GM23248 (cell line): ENCODE measurements around the gene TRMT2A. TPM values are rescaled to one million over a fixed set of nuclear protein-coding genes. Genes with fewer than 3 reads are reported as not detected.

Experiments
- DNase-seq: peaks from one replicate; pipeline ENCODE4 v3.0.0-alpha.2; 2015
- H2AFZ ChIP-seq: fragments of 200-600 bp; sonication (generic); 2 replicates; pipeline ENCODE4 v1.6.1; 2016; ENCODE audit warnings: antibody characterized with exemption
- H3F3A ChIP-seq: fragments of 200-600 bp; sonication (generic); 2 replicates; pipeline ENCODE4 v1.6.1; 2016; ENCODE audit warnings: mild to moderate bottlenecking, antibody characterized with exemption, mixed run types; ENCODE audit not compliant: insufficient read depth
- H3K27ac ChIP-seq: fragments of 200-600 bp; sonication (generic); 2 replicates; pipeline ENCODE4 v1.5.1; 2016; ENCODE audit warnings: mild to moderate bottlenecking
- H3K27me3 ChIP-seq: fragments of 200-600 bp; sonication (generic); replicated peaks from 2 replicates; pipeline ENCODE4 v1.6.1; 2016; ENCODE audit warnings: mild to moderate bottlenecking; ENCODE audit not compliant: insufficient read depth
- H3K36me3 ChIP-seq: fragments of 200-600 bp; sonication (generic); 2 replicates; pipeline ENCODE4 v1.6.1; 2016; ENCODE audit warnings: low read depth, mild to moderate bottlenecking
- H3K4me1 ChIP-seq: fragments of 200-600 bp; sonication (generic); 2 replicates; pipeline ENCODE4 v1.6.1; 2016; ENCODE audit warnings: mild to moderate bottlenecking; ENCODE audit not compliant: insufficient read depth
- H3K4me2 ChIP-seq: fragments of 200-600 bp; sonication (generic); one replicate; pipeline ENCODE4 v1.6.1; 2016; ENCODE audit warnings: mild to moderate bottlenecking; ENCODE audit not compliant: unreplicated experiment
- H3K4me3 ChIP-seq: fragments of 200-600 bp; sonication (generic); 2 replicates; pipeline ENCODE4 v1.5.1; 2016; ENCODE audit warnings: mild to moderate bottlenecking
- H3K79me2 ChIP-seq: fragments of 200-600 bp; sonication (generic); 2 replicates; pipeline ENCODE4 v1.6.1; 2016; ENCODE audit warnings: mild to moderate bottlenecking; ENCODE audit not compliant: insufficient read depth
- H3K9ac ChIP-seq: fragments of 200-600 bp; sonication (generic); 2 replicates; pipeline ENCODE4 v1.6.1; 2016; ENCODE audit warnings: mild to moderate bottlenecking
- H3K9me2 ChIP-seq: fragments of 200-600 bp; sonication (generic); 2 replicates; pipeline ENCODE4 v1.6.1; 2016; ENCODE audit warnings: mixed run types, mild to moderate bottlenecking, moderate library complexity; ENCODE audit not compliant: insufficient read depth
- H3K9me3 ChIP-seq: fragments of 200-600 bp; sonication (generic); one replicate; pipeline ENCODE4 v1.6.1; 2017; ENCODE audit warnings: low read depth
- H4K20me1 ChIP-seq: fragments of 200-600 bp; sonication (generic); 2 replicates; pipeline ENCODE4 v1.6.0; 2016; ENCODE audit not compliant: insufficient read depth
- EZH2 ChIP-seq: fragments of 200-600 bp; sonication (generic); IDR thresholded peaks from 2 replicates; pipeline ENCODE4 v1.6.1; 2018; ENCODE audit warnings: antibody characterized with exemption, mild to moderate bottlenecking; ENCODE audit not compliant: insufficient read depth, poor library complexity, severe bottlenecking
- EZH2phosphoT487 ChIP-seq: fragments of 200-600 bp; sonication (generic); IDR thresholded peaks from 2 replicates; pipeline ENCODE4 v1.6.1; 2018; ENCODE audit warnings: antibody characterized with exemption, moderate library complexity, mild to moderate bottlenecking, low read depth; ENCODE audit not compliant: insufficient read depth
- WGBS, 2 experiments: methylation state at CpG; one replicate each; pipeline ENCODE4 v1.1.6; 2015 to 2017; ENCODE audit warnings: low lambda C conversion rate in 2 of 2, low coverage in 1 of 2; ENCODE audit errors: missing lambda C conversion rate in 2 of 2; 5-methylcytosine and 5-hydroxymethylcytosine counted together
- in situ Hi-C: fragments of 300-500 bp; cut with MboI; formaldehyde crosslinking; loops from 2 replicates; pipeline ENCODE4 v1.15.0; 2020
- microRNA counts: library from miRNA; unstranded; fragments of <30 nt; microRNA quantifications from one replicate; lab custom pipeline; 2016
- microRNA-seq: library from miRNA; unstranded; fragments of <30 nt; microRNA quantifications from one replicate; pipeline ENCODE4, GENCODE V29; 2016; ENCODE audit warnings: borderline number of aligned reads
- polyA plus RNA-seq: library from polyadenylated mRNA; unstranded; fragments of >200 nt; fragmentation: Nextera tagmentation; extraction: Ambion mirVana; gene quantifications from 2 replicates; pipeline ENCODE4 v1.2.1, GENCODE V29; 2016
- small RNA-seq: library from RNA; depleted of rRNA; stranded (forward); fragments of <200 nt; gene quantifications from one replicate; pipeline ENCODE3, GENCODE V24; 2014; ENCODE audit warnings: low read depth, low replicate concordance
- total RNA-seq: library from RNA; depleted of rRNA; stranded (reverse); fragments of >200 nt; shearing (Covaris generic); gene quantifications from 2 replicates; pipeline ENCODE4 v1.2.3, GENCODE V29; 2014; rRNA removed

Gene TRMT2A
- total and polyA plus RNA-seq, 2 experiments from 2014 or later = 42.2 to 72.0 TPM

- H3K79me2 ChIP-seq = no peaks in the 10 kb centered on the region
- DNase-seq = no peak
- no peaks in the 10 kb centered on the region for H3K27me3 ChIP-seq
- WGBS, 2 experiments = 86 to 88% methylated on average over 27 of the region's 27 CpGs
- H3F3A ChIP-seq = no peaks in the 10 kb centered on the region
- H3K9me2 ChIP-seq = no peaks in the 10 kb centered on the region
- H3K9ac ChIP-seq = no peak overlapping the region
- H3K9me3 ChIP-seq = no peaks in the 10 kb centered on the region
- no peaks in the 10 kb centered on the region for H3K4me1 ChIP-seq
- H3K36me3 ChIP-seq = no peaks in the 10 kb centered on the region
- H3K27ac ChIP-seq = no peak overlapping the region
- no peak overlapping the region for H3K4me2 ChIP-seq
- H4K20me1 ChIP-seq = no peaks in the 10 kb centered on the region
- H2AFZ ChIP-seq = no peak overlapping the region
- TF ChIP-seq EZH2phosphoT487 (no peak), EZH2 (no peak)
- in situ Hi-C loops = no loop called here
- no peak overlapping the region for H3K4me3 ChIP-seq
Measured at GRCh38 chr22:20063271-20064139, 53.5 kb downstream of the TRMT2A start.

DNA sequence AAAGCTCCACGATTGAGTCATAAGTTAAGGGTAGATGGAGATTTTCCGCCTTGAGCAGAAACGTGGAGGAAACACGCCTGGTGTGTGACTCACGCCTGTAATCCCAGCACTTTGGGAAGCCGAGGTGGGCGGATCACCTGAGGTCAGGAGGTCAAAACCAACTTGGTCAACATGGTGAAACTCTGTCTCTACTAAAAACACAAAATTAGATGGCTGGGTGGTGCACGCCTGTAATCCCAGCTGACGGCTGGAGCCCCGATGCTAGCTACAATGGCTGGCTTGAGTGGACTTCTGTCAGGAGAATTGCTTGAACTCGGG is 54.3 kb downstream of the TRMT2A start:
- in situ Hi-C loops = no loop called here
- no peaks in the 10 kb centered on the region for H3K9me2 ChIP-seq
- TF ChIP-seq EZH2phosphoT487 (no peak), EZH2 (no peak)
- no peak overlapping the region for H3K27ac ChIP-seq
- no peaks in the 10 kb centered on the region for H3K36me3 ChIP-seq
- no peaks in the 10 kb centered on the region for H3K79me2 ChIP-seq
- no peaks in the 10 kb centered on the region for H3K4me1 ChIP-seq
- 82 to 83% methylated on average over 11 of the region's 11 CpGs for WGBS, 2 experiments
- no peak overlapping the region for H3K4me2 ChIP-seq
- no peaks in the 10 kb centered on the region for H3K9me3 ChIP-seq
- no peaks in the 10 kb centered on the region for H3K27me3 ChIP-seq
- no peak overlapping the region for H3K9ac ChIP-seq
- peak; percentile 41 for DNase-seq
- no peak overlapping the region for H2AFZ ChIP-seq
- H3K4me3 ChIP-seq = no peak overlapping the region
- no peaks in the 10 kb centered on the region for H3F3A ChIP-seq
- H4K20me1 ChIP-seq = no peaks in the 10 kb centered on the region

DNA sequence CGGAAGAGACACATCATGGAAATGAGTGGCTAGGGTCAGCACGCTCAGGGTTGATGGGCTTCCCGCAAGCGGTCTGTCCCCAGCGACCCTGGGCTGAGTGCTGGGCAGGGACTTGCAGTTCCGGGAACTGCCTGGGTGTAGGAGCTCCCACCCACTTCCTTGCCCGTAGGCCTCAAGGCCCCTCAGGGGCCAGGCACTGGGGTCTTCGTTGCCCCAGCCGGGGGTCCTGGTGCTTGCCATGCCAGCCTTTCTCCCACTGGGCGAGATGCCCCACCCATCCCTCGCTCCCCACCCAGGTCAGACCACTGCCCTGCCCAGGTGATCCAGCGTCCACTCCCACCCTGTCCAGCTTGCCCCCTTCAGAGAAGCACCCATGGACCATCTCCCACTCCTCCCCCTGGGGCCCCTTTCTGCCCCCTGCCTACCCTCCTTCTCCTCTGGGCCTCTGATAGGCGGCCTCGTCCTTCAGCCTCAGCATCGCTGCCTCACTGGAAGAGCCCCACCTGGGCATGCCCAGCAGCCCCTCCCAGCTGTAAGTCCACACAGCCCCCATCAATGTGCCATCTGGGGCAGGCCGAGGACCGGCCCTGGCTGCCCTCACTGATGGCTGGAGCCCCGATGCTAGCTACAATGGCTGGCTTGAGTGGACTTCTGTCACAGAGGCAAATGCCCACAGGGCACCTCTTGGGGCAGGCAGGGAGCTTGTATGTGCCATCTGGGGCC is 54.8 kb downstream of the TRMT2A start:
- Histone ChIP-seq H3K27ac (no peak overlapping the region), H3K27me3 (no peaks in the 10 kb centered on the region), H3K9ac (no peak overlapping the region), H3K4me3 (no peak overlapping the region), H3K79me2 (no peaks in the 10 kb centered on the region), H3K36me3 (no peaks in the 10 kb centered on the region), H4K20me1 (no peaks in the 10 kb centered on the region), H3K9me3 (no peaks in the 10 kb centered on the region), H3K4me2 (no peak overlapping the region), H3K4me1 (no peaks in the 10 kb centered on the region), H3K9me2 (no peaks in the 10 kb centered on the region), H2AFZ (no peak overlapping the region), H3F3A (no peaks in the 10 kb centered on the region)
- TF ChIP-seq EZH2phosphoT487 (no peak), EZH2 (no peak)
- 95 to 97% methylated on average over 15 to 18 of the region's 18 CpGs for WGBS, 2 experiments
- DNase-seq = no peak
- in situ Hi-C loops = no loop called here

MicroRNAs within 50 kb of the gene (microRNA counts, 767-probe panel; counts per million panel counts)
- microRNA hsa-miR-1306-3p (lab: Ali Mortazavi, UCI) = 447 counts per million, percentile 86 among the panel's probes with 10 or more counts

Small RNA genes lying within 50 kb of the gene (microRNA-seq; reads per million reads assigned to microRNA genes)
- gene MIR6816 = not detected

Small RNA genes lying within 50 kb of the gene (small RNA-seq; reads per million reads assigned to genes)
- gene MIR6816 = not detected
- gene RF00017 = not detected
- gene RF00599 = not detected

Other genes with a start within 250 kb of the TRMT2A start
- 423 and 490 TPM in 2 replicates for gene COMT, start 175.5 kb downstream of the TRMT2A start, total RNA-seq
- 508 and 537 TPM in 2 replicates for gene COMT, start 175.5 kb downstream of the TRMT2A start, polyA plus RNA-seq
- 20.1 and 38.4 TPM in 2 replicates for gene TXNRD2, start 175.4 kb downstream of the TRMT2A start, total RNA-seq
- 24.8 and 25.7 TPM in 2 replicates for gene TXNRD2, start 175.4 kb downstream of the TRMT2A start, polyA plus RNA-seq
- gene ARVCF, start 100.4 kb downstream of the TRMT2A start, total RNA-seq = 4.0 and 7.5 TPM in 2 replicates
- 1.1 and 1.2 TPM in 2 replicates for gene ARVCF, start 100.4 kb downstream of the TRMT2A start, polyA plus RNA-seq
- 41.9 and 45.0 TPM in 2 replicates for gene TANGO2, start 96.1 kb downstream of the TRMT2A start, total RNA-seq
- 27.3 and 33.5 TPM in 2 replicates for gene TANGO2, start 96.1 kb downstream of the TRMT2A start, polyA plus RNA-seq
- gene DGCR8, start 37.0 kb downstream of the TRMT2A start, total RNA-seq = 24.9 and 28.7 TPM in 2 replicates
- gene DGCR8, start 37.0 kb downstream of the TRMT2A start, polyA plus RNA-seq = 14.0 and 14.2 TPM in 2 replicates
- 195 and 233 TPM in 2 replicates for gene RANBP1, start 1.1 kb downstream of the TRMT2A start, total RNA-seq
- gene RANBP1, start 1.1 kb downstream of the TRMT2A start, polyA plus RNA-seq = 252 and 253 TPM in 2 replicates
- gene ZDHHC8, start 14.6 kb upstream of the TRMT2A start, total RNA-seq = 18.7 and 22.8 TPM in 2 replicates
- 13.0 and 16.1 TPM in 2 replicates for gene ZDHHC8, start 14.6 kb upstream of the TRMT2A start, polyA plus RNA-seq
- gene CCDC188, start 33.8 kb upstream of the TRMT2A start, total RNA-seq = 0.76 and 1.8 TPM in 2 replicates
- gene CCDC188, start 33.8 kb upstream of the TRMT2A start, polyA plus RNA-seq = 1.2 TPM in 2 replicates
- gene RTN4R, start 151.1 kb upstream of the TRMT2A start, total RNA-seq = 1.4 TPM in 1 of 2 replicates, not detected in the other
- gene RTN4R, start 151.1 kb upstream of the TRMT2A start, polyA plus RNA-seq = 0.25 and 0.47 TPM in 2 replicates
- gene DGCR6L, start 202.8 kb upstream of the TRMT2A start, total RNA-seq = 73.3 and 84.6 TPM in 2 replicates
- 111 and 114 TPM in 2 replicates for gene DGCR6L, start 202.8 kb upstream of the TRMT2A start, polyA plus RNA-seq